Measurements from ENCODE around the gene ADAM10.

Gene ADAM10

GRCh38 chr15:58716027-58716426, 33.5 kb downstream of the ADAM10 start:
- DNase-seq (ENCODE audit: low read depth): no peak

GRCh38 chr15:58715266-58715917, 34.1 kb downstream of the ADAM10 start:
- no peak for DNase-seq (ENCODE audit: low read depth)

GRCh38 chr15:58710701-58711100, 38.8 kb downstream of the ADAM10 start:
- no peak for DNase-seq (ENCODE audit: low read depth)

- DNase-seq (ENCODE audit: low read depth): no peak
These were observed 42.1 kb downstream of the ADAM10 start for GRCh38 chr15:58707397-58707796.

GRCh38 chr15:58705105-58705504, 44.4 kb downstream of the ADAM10 start:
- no peak for DNase-seq (ENCODE audit: low read depth)

GRCh38 chr15:58704155-58704865, 45.2 kb downstream of the ADAM10 start:
- DNase-seq (ENCODE audit: low read depth): peak; percentile 48

- no peak for DNase-seq (ENCODE audit: low read depth)
These were observed 45.9 kb downstream of the ADAM10 start for GRCh38 chr15:58703610-58704009.

GRCh38 chr15:58702233-58702632, 47.3 kb downstream of the ADAM10 start:
- DNase-seq (ENCODE audit: low read depth): no peak

GRCh38 chr15:58701376-58701775, 48.1 kb downstream of the ADAM10 start:
- DNase-seq (ENCODE audit: low read depth): peak; percentile 88

GRCh38 chr15:58699769-58700168, 49.7 kb downstream of the ADAM10 start:
- no peak for DNase-seq (ENCODE audit: low read depth)

- no peak for DNase-seq (ENCODE audit: low read depth)
These were observed 50.4 kb downstream of the ADAM10 start for GRCh38 chr15:58698887-58699641.

GRCh38 chr15:58697220-58697619, 52.3 kb downstream of the ADAM10 start:
- no peak for DNase-seq (ENCODE audit: low read depth)

- no peak for DNase-seq (ENCODE audit: low read depth)
These were observed 52.8 kb downstream of the ADAM10 start for GRCh38 chr15:58696738-58697137.

- DNase-seq (ENCODE audit: low read depth): no peak
These were observed 54.7 kb downstream of the ADAM10 start for GRCh38 chr15:58694641-58695398.

- no peak for DNase-seq (ENCODE audit: low read depth)
These were observed 58.8 kb downstream of the ADAM10 start for GRCh38 chr15:58690703-58691102.

GRCh38 chr15:58689646-58690045, 59.9 kb downstream of the ADAM10 start:
- DNase-seq (ENCODE audit: low read depth): no peak

GRCh38 chr15:58686286-58686685, 63.2 kb downstream of the ADAM10 start:
- no peak for DNase-seq (ENCODE audit: low read depth)

GRCh38 chr15:58684751-58685150, 64.8 kb downstream of the ADAM10 start:
- DNase-seq (ENCODE audit: low read depth): no peak

GRCh38 chr15:58684036-58684710, 65.3 kb downstream of the ADAM10 start:
- no peak for DNase-seq (ENCODE audit: low read depth)

GRCh38 chr15:58682234-58682633, 67.3 kb downstream of the ADAM10 start:
- no peak for DNase-seq (ENCODE audit: low read depth)

- no peak for DNase-seq (ENCODE audit: low read depth)
These were observed 70.8 kb downstream of the ADAM10 start for GRCh38 chr15:58678683-58679082.

GRCh38 chr15:58677426-58677825, 72.1 kb downstream of the ADAM10 start:
- DNase-seq (ENCODE audit: low read depth): no peak

All from fibroblast of gingiva (primary cell).